Activated T-helper 1 cell treated with anti-CD3 and anti-CD28 coated beads, Interleukin-2, amount 50 U/mL, for 16 hours (primary cell): ENCODE measurements around the gene PRRT3.
"Not testable (repeated sequence)": the region's sequence is repeated elsewhere in the genome, so short reads cannot be mapped to it uniquely, and the experiment has no call there.

ENCODE experiments used
- DNase-seq, 2 donors: peaks; one replicate each; pipeline ENCODE4 v3.0.0-alpha.2; 2020; ENCODE audit warnings: low read depth in 1 of 2, low spot score in 1 of 2

PRRT3 gene

DNA sequence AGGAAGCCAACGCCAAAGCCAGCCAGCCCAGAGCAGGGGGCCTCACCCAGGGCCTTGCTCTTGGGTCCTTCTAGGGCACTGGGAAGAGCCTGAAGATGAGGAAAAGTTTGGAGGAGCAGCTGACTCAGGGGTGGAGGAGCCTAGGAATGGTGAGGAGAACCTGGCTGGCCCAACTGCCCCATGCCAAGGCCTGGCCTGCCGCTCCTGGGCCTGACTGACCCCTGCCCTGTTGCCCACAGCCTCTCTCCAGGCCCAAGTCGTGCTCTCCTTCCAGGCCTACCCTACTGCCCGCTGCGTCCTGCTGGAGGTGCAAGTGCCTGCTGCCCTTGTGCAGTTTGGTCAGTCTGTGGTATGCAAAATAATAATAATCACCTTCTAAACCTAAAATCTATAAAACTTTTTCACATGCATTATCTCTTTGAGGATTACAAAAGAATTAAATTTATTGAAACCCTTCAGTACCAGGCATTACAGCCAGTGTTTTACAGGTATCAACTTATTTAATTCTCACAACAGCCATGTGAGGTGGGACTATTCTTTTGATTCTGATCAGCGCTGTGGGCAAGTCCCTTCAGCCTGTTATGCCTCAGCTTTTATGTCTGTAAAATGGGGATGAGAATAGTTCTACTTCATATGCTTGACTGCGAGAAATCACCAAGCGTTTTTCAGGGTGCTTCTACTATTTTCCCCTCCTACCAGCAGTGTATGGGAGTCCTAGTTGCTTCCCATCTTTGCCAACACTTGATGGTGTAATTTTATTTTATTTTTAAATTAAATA, 33.8 kb downstream of the PRRT3 start:
- DNase-seq = no peak

GRCh38 chr3:9917820-9918219, 34.4 kb downstream of the PRRT3 start:
- DNase-seq = no peak

DNA sequence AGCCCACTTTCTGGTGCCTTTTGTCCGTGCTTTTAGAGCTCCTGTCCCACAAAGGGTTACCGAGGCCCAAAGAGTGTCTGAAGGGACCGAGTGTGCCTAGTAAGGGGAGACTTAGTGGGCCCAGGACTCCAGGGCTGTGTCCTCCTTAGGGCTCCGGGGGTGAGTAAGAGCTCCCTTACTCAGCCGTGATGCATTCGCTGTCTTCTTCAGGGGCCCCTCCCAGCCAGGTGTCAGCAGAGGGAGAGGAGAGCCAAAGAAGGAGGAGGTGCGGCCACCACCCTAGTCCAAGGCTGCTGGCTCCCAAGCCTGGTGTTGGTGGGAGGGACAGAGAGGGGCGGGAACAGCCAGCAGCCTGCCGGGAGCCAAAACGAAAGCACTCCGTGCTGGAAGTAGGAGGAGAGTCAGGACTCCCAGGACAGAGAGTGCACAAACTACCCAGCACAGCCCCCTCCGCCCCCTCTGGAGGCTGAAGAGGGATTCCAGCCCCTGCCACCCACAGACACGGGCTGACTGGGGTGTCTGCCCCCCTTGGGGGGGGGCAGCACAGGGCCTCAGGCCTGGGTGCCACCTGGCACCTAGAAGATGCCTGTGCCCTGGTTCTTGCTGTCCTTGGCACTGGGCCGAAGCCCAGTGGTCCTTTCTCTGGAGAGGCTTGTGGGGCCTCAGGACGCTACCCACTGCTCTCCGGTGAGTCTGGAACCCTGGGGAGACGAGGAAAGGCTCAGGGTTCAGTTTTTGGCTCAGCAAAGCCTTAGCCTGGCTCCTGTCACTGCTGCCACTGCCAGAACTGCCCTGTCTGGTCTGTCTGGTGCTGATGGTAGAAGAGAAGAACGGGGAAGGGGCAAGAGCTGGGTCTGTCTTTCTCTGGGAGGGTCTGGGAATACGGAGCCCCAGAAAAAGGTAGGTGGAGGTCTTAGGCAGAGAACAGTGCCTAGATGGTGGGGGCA, 35.2 kb downstream of the PRRT3 start, which contains the start of gene IL17RC:
TSS of gene IL17RC (plus strand) at position 365 of the 947 bp plus-strand sequence. CDS start at position 583, 218 bp downstream.
- no peak for DNase-seq

GRCh38 chr3:9916346-9916733, 35.9 kb downstream of the PRRT3 start:
- no peak for DNase-seq

GRCh38 chr3:9915254-9916141, 36.7 kb downstream of the PRRT3 start:
- no peak for DNase-seq

GRCh38 chr3:9914559-9915253, 37.5 kb downstream of the PRRT3 start:
- DNase-seq = no peak

GRCh38 chr3:9914011-9914410, 38.2 kb downstream of the PRRT3 start:
- no peak for DNase-seq

GRCh38 chr3:9913601-9914000, 38.6 kb downstream of the PRRT3 start:
- DNase-seq = no peak

DNA sequence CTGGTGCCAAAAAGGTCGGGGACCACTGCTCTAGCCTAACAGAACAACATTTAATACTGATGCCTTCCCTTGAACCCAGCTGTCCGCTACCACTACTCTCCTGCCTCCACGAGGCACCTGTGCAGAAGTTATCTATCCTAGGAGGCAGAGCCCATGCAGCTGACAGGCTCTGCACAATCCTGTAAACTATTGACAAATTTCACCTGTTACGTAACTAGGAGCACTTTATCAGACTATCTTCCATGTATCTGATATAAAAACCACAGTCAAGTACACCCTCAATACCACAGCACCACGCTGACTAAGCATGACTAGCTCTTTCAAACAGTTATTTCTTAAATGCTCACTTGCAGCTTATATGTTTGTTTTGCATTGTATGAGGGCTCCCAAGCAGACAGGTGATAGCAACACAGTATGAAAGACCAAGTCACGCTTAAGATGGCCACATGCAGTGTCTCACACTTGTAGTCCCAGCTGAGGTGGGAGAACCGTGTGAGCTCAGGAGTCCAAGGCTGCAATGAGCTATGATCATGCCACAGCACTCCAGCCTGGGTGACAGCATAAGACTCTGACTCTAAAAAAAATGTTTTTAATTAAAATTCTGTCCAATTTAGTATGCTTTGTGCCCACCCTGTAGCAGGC, 39.8 kb downstream of the PRRT3 start:
- no peak for DNase-seq

DNA sequence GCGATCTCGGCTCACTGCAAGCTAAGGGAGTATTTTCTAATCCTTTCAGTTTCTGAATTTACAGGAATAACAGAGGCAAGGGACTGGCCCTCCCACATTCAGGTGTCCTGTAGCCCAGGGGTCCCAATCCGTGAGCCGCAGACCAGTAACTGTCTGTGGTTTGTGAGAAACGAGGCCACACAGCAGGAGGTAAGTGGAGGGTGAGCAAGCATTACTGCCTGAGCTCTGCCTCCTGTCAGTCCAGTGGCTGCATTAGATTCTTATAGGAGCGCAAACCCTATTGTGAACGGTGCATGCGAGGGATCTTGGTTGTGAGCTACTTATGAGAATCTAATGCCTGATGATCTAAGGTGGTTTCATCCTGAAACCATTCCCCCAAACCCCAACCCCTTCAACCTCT, 40.3 kb downstream of the PRRT3 start:
- DNase-seq = no peak

DNA sequence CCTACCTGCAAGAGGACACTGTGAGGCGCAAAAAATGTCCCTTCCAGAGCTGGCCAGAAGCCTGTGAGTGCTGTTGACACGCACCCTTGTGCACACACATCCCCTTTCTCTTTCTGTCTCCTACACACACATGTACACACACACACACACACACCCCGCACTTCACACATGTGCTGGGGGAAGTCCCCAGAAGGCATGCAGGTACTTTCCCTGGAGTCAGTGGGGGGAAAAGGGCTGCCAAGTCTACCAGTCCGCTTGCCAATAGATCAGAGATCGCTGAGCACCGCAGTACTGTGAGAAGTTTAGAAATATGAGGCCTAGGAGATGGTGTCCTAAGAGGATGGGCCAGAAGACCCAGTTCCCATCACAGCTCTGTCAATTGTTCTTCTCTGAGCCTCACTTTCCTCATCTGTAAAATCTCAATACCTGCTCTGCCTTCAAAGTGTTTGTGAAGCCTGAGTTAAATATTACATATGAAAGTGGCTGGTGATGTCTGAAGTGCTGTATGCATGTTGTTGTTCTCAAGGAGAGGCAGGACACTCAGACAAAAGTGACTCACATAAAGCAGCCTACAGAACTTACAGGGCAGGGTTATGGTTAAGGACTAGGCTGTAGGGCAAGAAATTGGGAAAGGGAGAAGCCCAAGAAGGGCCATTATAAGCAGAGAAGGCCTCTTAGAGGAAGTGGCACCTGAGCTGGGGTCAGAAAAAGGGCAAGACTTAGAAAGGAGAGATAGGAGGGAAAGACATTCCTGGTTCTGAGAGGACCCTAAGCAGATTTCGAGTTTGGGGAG, 42.8 kb downstream of the PRRT3 start:
- DNase-seq = no peak

- DNase-seq = no peak
Measured at GRCh38 chr3:9908286-9908685, 43.9 kb downstream of the PRRT3 start.

DNA sequence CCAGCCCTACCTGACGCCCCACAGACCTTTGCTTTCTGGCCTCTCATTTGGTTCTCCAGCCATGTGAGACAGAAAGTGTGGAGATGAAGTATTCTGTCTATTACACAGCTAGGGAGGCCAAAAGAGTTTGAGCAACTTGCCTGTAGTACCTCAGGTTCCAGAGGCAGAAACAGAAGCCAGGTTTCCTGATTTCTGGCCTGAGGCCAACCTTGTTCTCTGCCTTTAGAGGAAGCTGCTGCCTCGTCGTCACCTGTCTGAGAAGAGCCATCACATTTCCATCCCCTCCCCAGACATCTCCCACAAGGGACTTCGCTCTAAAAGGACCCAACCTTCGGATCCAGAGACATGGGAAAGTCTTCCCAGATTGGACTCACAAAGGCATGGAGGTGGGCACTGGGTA, 45.7 kb downstream of the PRRT3 start:
- no peak for DNase-seq

GRCh38 chr3:9903904-9904303, 48.3 kb downstream of the PRRT3 start:
- no peak for DNase-seq

- DNase-seq = no peak
Measured at GRCh38 chr3:9903238-9903624, 49.0 kb downstream of the PRRT3 start.

DNA sequence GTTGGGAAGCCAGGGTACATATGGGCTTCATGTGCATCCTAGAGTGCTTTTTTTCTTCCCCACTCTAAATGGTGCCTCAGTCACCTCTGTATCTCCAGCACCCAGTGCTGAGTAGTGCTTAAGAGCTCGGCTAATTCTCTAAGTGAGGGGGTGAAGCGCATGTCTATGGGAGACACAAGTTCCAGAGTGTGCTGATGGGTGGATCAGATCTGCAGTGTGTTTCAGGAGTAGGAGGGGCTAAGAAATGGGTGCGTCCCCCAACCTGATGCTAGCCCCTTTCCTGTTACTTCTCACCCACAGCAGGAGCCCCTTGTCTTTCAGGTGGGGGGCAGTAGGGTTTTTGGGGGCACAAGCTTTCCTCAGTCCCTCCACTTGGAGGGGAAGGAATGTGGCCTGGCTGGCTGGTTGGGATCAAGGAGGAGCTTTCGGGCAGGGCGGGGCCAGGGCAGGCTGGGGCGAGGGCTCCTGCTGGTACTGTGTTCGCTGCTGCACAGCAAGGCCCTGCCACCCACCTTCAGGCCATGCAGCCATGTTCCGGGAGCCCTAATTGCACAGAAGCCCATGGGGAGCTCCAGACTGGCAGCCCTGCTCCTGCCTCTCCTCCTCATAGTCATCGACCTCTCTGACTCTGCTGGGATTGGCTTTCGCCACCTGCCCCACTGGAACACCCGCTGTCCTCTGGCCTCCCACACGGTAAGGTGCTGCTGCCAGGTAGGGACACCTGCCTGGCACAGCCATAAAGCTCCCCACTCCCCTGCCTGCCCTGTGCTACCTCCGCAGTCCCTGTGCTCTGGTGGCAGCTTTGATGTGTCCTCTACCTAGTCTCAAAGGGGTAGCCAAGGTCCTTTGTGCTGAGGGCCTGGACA, 49.6 kb downstream of the PRRT3 start, which contains the start of gene IL17RE:
TSS of gene IL17RE (plus strand) at position 477 of the 866 bp plus-strand sequence. CDS start at position 562, 85 bp downstream.
- DNase-seq = no peak

- DNase-seq = no peak
Measured at GRCh38 chr3:9901967-9902366, 50.2 kb downstream of the PRRT3 start.

GRCh38 chr3:9900965-9901415, 51.2 kb downstream of the PRRT3 start:
- DNase-seq = not testable (repeated sequence)
